Stimulated activated CD4-positive, alpha-beta T cell treated with anti-CD3 and anti-CD28 coated beads, Interleukin-12 subunit alpha, Interleukin-12 subunit beta, amount 100 ng/mL, for 24 hours (primary cell): ENCODE results near the gene C20orf141.
"Not testable (repeated sequence)": the region's sequence is repeated elsewhere in the genome, so short reads cannot be mapped to it uniquely, and the experiment has no call there.

Experiments
- DNase-seq, 2 experiments: peaks; one replicate each; pipeline ENCODE4 v3.0.0-alpha.2; 2020; ENCODE audit warnings: low read depth in 2 of 2

Gene C20orf141

GRCh38 chr20:2814587-2815051 lies at the start of gene C20orf141:
TSS of gene C20orf141 (plus strand) at chr20:2814987. CDS start at chr20:2815185, 198 bp downstream.
- no peak for DNase-seq

- no peak for DNase-seq
Measured at GRCh38 chr20:2767768-2768631, 46.8 kb upstream of the C20orf141 start.

- DNase-seq, result no peak
Measured at GRCh38 chr20:2768632-2769015, 46.2 kb upstream of the C20orf141 start.

- DNase-seq, result not testable (repeated sequence)
Measured at GRCh38 chr20:2770091-2770490, 44.7 kb upstream of the C20orf141 start.

GRCh38 chr20:2771631-2772080 lies 43.1 kb upstream of the C20orf141 start:
- no peak for DNase-seq

GRCh38 chr20:2773812-2774211 lies 41.0 kb upstream of the C20orf141 start:
- DNase-seq, result no peak

GRCh38 chr20:2775139-2775538 lies 39.6 kb upstream of the C20orf141 start:
- no peak for DNase-seq

- DNase-seq, result no peak
Measured at GRCh38 chr20:2778602-2779321, 36.0 kb upstream of the C20orf141 start.

- DNase-seq, result no peak
Measured at GRCh38 chr20:2780948-2781347, 33.8 kb upstream of the C20orf141 start.

GRCh38 chr20:2783908-2784566 lies 30.8 kb upstream of the C20orf141 start:
- no peak for DNase-seq

GRCh38 chr20:2793471-2793870 lies 21.3 kb upstream of the C20orf141 start:
- no peak for DNase-seq

GRCh38 chr20:2794202-2794748 lies 20.5 kb upstream of the C20orf141 start:
- DNase-seq, result no peak

GRCh38 chr20:2794866-2795447 lies 19.8 kb upstream of the C20orf141 start:
- DNase-seq, result no peak

- no peak for DNase-seq
Measured at GRCh38 chr20:2795451-2795850, 19.3 kb upstream of the C20orf141 start.

- DNase-seq, result no peak
Measured at GRCh38 chr20:2796011-2796660, 18.7 kb upstream of the C20orf141 start.

- DNase-seq, result no peak
Measured at GRCh38 chr20:2797136-2797983, 17.4 kb upstream of the C20orf141 start.

GRCh38 chr20:2798095-2798805 lies 16.5 kb upstream of the C20orf141 start:
- DNase-seq, result no peak

- DNase-seq, result no peak
Measured at GRCh38 chr20:2798814-2799213, 16.0 kb upstream of the C20orf141 start.

GRCh38 chr20:2799271-2799670 lies 15.5 kb upstream of the C20orf141 start:
- DNase-seq, result no peak
